CD14-positive monocyte (primary cell): ENCODE measurements around the gene PEMT. TPM values are rescaled to one million over a fixed set of nuclear protein-coding genes. Genes with fewer than 3 reads are reported as not detected.

Experiments
- DNase-seq, 3 donors: peaks; one replicate each; pipeline ENCODE4 v3.0.0-alpha.2; 2011 to 2022
- H2AFZ ChIP-seq: 2 replicates; pipeline ENCODE4 v1.6.0; 2012; ENCODE audit warnings: mild to moderate bottlenecking, low read depth, low read length, inconsistent platforms; ENCODE audit not compliant: insufficient read depth, poor library complexity, severe bottlenecking
- H3K27ac ChIP-seq, 2 donors: 1 replicate in 1 of 2; 2 replicates in 1 of 2; pipeline ENCODE4 v1.5.1; 2012 to 2013; ENCODE audit warnings: low read length in 2 of 2, control low read depth in 1 of 2, inconsistent platforms in 1 of 2, low read depth in 1 of 2, mild to moderate bottlenecking in 1 of 2
- H3K27me3 ChIP-seq, 2 donors: one replicate each; pipeline versions ENCODE4 v1.6.0 to v1.6.1; 2011 to 2013; ENCODE audit warnings: low read length in 2 of 2; ENCODE audit not compliant: control insufficient read depth in 2 of 2, insufficient read depth in 2 of 2
- H3K36me3 ChIP-seq, 2 donors: replicated peaks in 1 of 2; 1 replicate in 1 of 2; 2 replicates in 1 of 2; pipeline versions ENCODE4 v1.5.1 to v1.6.1; 2012 to 2013; ENCODE audit warnings: low read length in 2 of 2, control low read depth in 1 of 2, inconsistent platforms in 1 of 2, mild to moderate bottlenecking in 1 of 2; ENCODE audit not compliant: insufficient read depth in 2 of 2, control insufficient read depth in 1 of 2
- H3K4me1 ChIP-seq, 2 donors: 1 replicate in 1 of 2; 2 replicates in 1 of 2; pipeline versions ENCODE4 v1.5.1 to v1.6.1; 2012 to 2013; ENCODE audit warnings: low read length in 2 of 2, control low read depth in 1 of 2, inconsistent platforms in 1 of 2, mild to moderate bottlenecking in 1 of 2, moderate library complexity in 1 of 2; ENCODE audit not compliant: insufficient read depth in 2 of 2, control insufficient read depth in 1 of 2
- H3K4me2 ChIP-seq: replicated peaks from 2 replicates; pipeline ENCODE3; 2012; ENCODE audit warnings: low read length, moderate library complexity, mild to moderate bottlenecking; ENCODE audit not compliant: poor library complexity, severe bottlenecking; ENCODE audit errors: extremely low read depth
- H3K4me3 ChIP-seq, 3 experiments: fragments of 200-600 bp in 1 of 3; sonication (generic) in 1 of 3; replicated peaks in 1 of 3; 1 replicate in 2 of 3; 2 replicates in 1 of 3; pipeline ENCODE4 v1.5.1; 2011 to 2013; ENCODE audit warnings: low read length in 3 of 3, mild to moderate bottlenecking in 3 of 3, control low read depth in 2 of 3, low read depth in 2 of 3, inconsistent platforms in 1 of 3, moderate library complexity in 1 of 3
- H3K79me2 ChIP-seq: 2 replicates; pipeline ENCODE4 v1.6.0; 2012; ENCODE audit warnings: mild to moderate bottlenecking, control low read depth, inconsistent platforms, low read length, moderate library complexity; ENCODE audit not compliant: insufficient read depth
- H3K9ac ChIP-seq: 2 replicates; pipeline ENCODE4 v1.6.0; 2017; ENCODE audit warnings: low read length, mild to moderate bottlenecking; ENCODE audit not compliant: insufficient read depth, poor library complexity, severe bottlenecking
- H3K9me3 ChIP-seq, 2 donors: replicated peaks in 1 of 2; 1 replicate in 1 of 2; 2 replicates in 1 of 2; pipeline versions ENCODE4 v1.5.1 to v1.6.1; 2012 to 2013; ENCODE audit warnings: low read length in 2 of 2, control low read depth in 1 of 2; ENCODE audit not compliant: control insufficient read depth in 1 of 2, insufficient read depth in 1 of 2
- H4K20me1 ChIP-seq: 2 replicates; pipeline ENCODE4 v1.6.0; 2012; ENCODE audit warnings: mild to moderate bottlenecking, low read length, control low read depth, moderate library complexity; ENCODE audit not compliant: insufficient read depth
- H3K27ac Mint-ChIP-seq, 7 donors: one replicate each; pipeline ENCODE4 v1.8.0; 2020; ENCODE audit warnings: mild to moderate bottlenecking in 7 of 7, mixed read lengths in 7 of 7, moderate library complexity in 6 of 7, inconsistent platforms in 2 of 7
- H3K27me3 Mint-ChIP-seq, 3 donors: one replicate each; pipeline ENCODE4 v1.8.0; 2021 to 2022; ENCODE audit warnings: low read depth in 3 of 3, mild to moderate bottlenecking in 3 of 3, mixed read lengths in 3 of 3, moderate library complexity in 3 of 3, inconsistent platforms in 1 of 3
- H3K36me3 Mint-ChIP-seq, 2 donors: one replicate each; pipeline ENCODE4 v1.8.0; 2020; ENCODE audit warnings: mixed read lengths in 2 of 2, inconsistent platforms in 1 of 2, mild to moderate bottlenecking in 1 of 2
- H3K4me1 Mint-ChIP-seq: one replicate; pipeline ENCODE4 v1.8.0; 2020; ENCODE audit warnings: mild to moderate bottlenecking, mixed read lengths
- H3K4me3 Mint-ChIP-seq, 2 donors: one replicate each; pipeline ENCODE4 v1.8.0; 2020; ENCODE audit warnings: mild to moderate bottlenecking in 2 of 2, mixed read lengths in 2 of 2, moderate library complexity in 1 of 2
- H3K9me3 Mint-ChIP-seq, 7 donors: one replicate each; pipeline ENCODE4 v1.8.0; 2020 to 2022; ENCODE audit warnings: mixed read lengths in 7 of 7, mild to moderate bottlenecking in 6 of 7, moderate library complexity in 6 of 7, inconsistent platforms in 2 of 7
- CTCF ChIP-seq: fragments of 200-600 bp; IDR thresholded peaks from one replicate; pipeline ENCODE4 v1.8.0; 2022; ENCODE audit warnings: antibody characterized with exemption, mild to moderate bottlenecking
- WGBS: methylation state at CpG from one replicate; pipeline ENCODE4 v1.1.5; 2013; ENCODE audit warnings: missing lambda C conversion rate; ENCODE audit not compliant: insufficient coverage; 5-methylcytosine and 5-hydroxymethylcytosine counted together
- intact Hi-C, 2 donors: fragments of 100-400 bp; cut with micrococcal nuclease; formaldehyde crosslinking; loops; one replicate each; pipeline versions ENCODE4 v1.15.0 to v1.15.1; 2023
- polyA plus RNA-seq, 3 donors: library from polyadenylated mRNA; depleted of rRNA in 1 of 3; unstranded in 2 of 3; stranded (reverse) in 1 of 3; fragments of 300-500 nt in 2 of 3; fragments of >200 nt in 1 of 3; fragmentation: Illumina TruSeq in 2 of 3; gene quantifications; 1 replicate in 2 of 3; 2 replicates in 1 of 3; pipeline ENCODE4 v1.2.3, GENCODE V29; 2012 to 2021

PEMT gene
- polyA plus RNA-seq, 3 donors: 26.7 to 41.0 (median 38.4) TPM

DNA sequence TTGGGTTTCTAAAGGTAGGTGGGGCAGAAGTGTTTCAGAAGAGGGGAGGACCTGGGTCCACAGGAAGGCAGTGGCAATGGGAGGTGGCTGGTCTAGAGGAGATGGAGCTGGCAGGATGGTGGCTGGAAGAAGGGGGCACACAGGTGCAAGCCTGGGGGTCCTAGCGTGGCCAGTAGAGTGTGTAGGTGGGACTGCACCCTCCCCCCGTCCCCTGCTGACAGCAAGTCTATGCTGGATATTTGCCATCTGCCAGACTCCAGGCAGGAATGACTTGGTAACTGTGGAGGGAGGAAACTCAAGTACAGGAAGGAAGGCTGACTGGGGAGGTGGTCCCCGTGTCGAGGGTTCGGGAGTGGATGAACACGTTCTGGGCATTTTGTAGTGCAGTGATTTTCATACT, 106.1 kb downstream of the PEMT start:
- no peak for TF ChIP-seq CTCF
- H3K4me1 Mint-ChIP-seq: peaks cover 14% of the 10 kb centered on the region
- Histone ChIP-seq H3K27ac (no peak overlapping the region), H3K9ac (no peak overlapping the region), H3K4me3 (no peak overlapping the region), H2AFZ (no peak overlapping the region), H3K36me3 (peaks cover 24 to 72% of the 10 kb centered on the region in 2 donors), H3K27me3 (no peaks in the 10 kb centered on the region), H4K20me1 (peaks cover 46% of the 10 kb centered on the region), H3K4me2 (no peak overlapping the region), H3K79me2 (peaks cover 49% of the 10 kb centered on the region), H3K4me1 (no peaks in the 10 kb centered on the region), H3K9me3 (no peaks in the 10 kb centered on the region)
- no peak overlapping the region for H3K4me3 Mint-ChIP-seq
- WGBS: 95% methylated on average over 4 of the region's 6 CpGs
- H3K27me3 Mint-ChIP-seq: peaks cover 0 to 1% (median 0%) of the 10 kb centered on the region in 3 donors
- no peak for DNase-seq
- peak overlapping the region in 1 of 7 donors; percentile 24 for H3K27ac Mint-ChIP-seq
- peaks cover 53 to 66% of the 10 kb centered on the region in 2 donors for H3K36me3 Mint-ChIP-seq
- peaks cover 0 to 2% (median 0%) of the 10 kb centered on the region in 7 donors for H3K9me3 Mint-ChIP-seq
- intact Hi-C loops: no loop called here

GRCh38 chr17:17484451-17484899, 107.0 kb downstream of the PEMT start:
- H3K79me2 ChIP-seq: peaks cover 58% of the 10 kb centered on the region
- H3K4me1 Mint-ChIP-seq: peaks cover 19% of the 10 kb centered on the region
- peak overlapping the region in 1 of 7 donors; percentile 27 for H3K27ac Mint-ChIP-seq

More at GRCh38 chr17:17484451-17484899, 107.0 kb downstream of the PEMT start:
- H3K4me2 ChIP-seq: no peak overlapping the region
- DNase-seq: no peak
- H3K4me3 ChIP-seq: no peak overlapping the region
- no peak overlapping the region for H3K27ac ChIP-seq
- H3K9ac ChIP-seq: no peak overlapping the region
- no peak overlapping the region for H2AFZ ChIP-seq
- no peaks in the 10 kb centered on the region for H3K4me1 ChIP-seq
- intact Hi-C loops: no loop called here
- H3K27me3 ChIP-seq: no peaks in the 10 kb centered on the region
- TF ChIP-seq CTCF: no peak
- WGBS: 27% methylated on average over 9 of the region's 12 CpGs
- peaks cover 49% of the 10 kb centered on the region for H4K20me1 ChIP-seq
- H3K4me3 Mint-ChIP-seq: no peak overlapping the region
- peaks cover 24 to 74% of the 10 kb centered on the region in 2 donors for H3K36me3 ChIP-seq
- peaks cover 53 to 67% of the 10 kb centered on the region in 2 donors for H3K36me3 Mint-ChIP-seq
- peaks cover 0 to 1% (median 0%) of the 10 kb centered on the region in 3 donors for H3K27me3 Mint-ChIP-seq
- peaks cover 0 to 2% (median 0%) of the 10 kb centered on the region in 7 donors for H3K9me3 Mint-ChIP-seq
- no peaks in the 10 kb centered on the region for H3K9me3 ChIP-seq
